Esophagus muscularis mucosa (tissue), 4 donors: ENCODE measurements around the gene PRSS33. TPM values are rescaled to one million over a fixed set of nuclear protein-coding genes. Genes with fewer than 3 reads are reported as not detected.

Source experiments
- DNase-seq: peaks from one replicate; pipeline ENCODE4 v3.0.0-alpha.2; 2017; ENCODE audit errors: extremely low spot score
- H3K27ac ChIP-seq, 4 donors: fragments of 200-600 bp; sonication (generic); replicated peaks in 1 of 4; 1 replicate in 3 of 4; 2 replicates in 1 of 4; pipeline ENCODE4 v1.5.1; 2016 to 2019; ENCODE audit warnings: mild to moderate bottlenecking in 1 of 4
- H3K27me3 ChIP-seq, 4 donors: fragments of 200-600 bp; sonication (generic); one replicate each; pipeline versions ENCODE4 v1.5.1 to v1.6.0; 2016 to 2019
- H3K36me3 ChIP-seq, 4 donors: fragments of 200-600 bp; sonication (generic); one replicate each; pipeline ENCODE4 v1.5.1; 2016 to 2019
- H3K4me1 ChIP-seq, 4 donors: fragments of 200-600 bp; sonication (generic); one replicate each; pipeline ENCODE4 v1.5.1; 2016 to 2019
- H3K4me3 ChIP-seq, 4 donors: fragments of 200-600 bp; sonication (generic); 1 replicate in 2 of 4; 2 replicates in 2 of 4; pipeline ENCODE4 v1.5.1; 2016 to 2019; ENCODE audit warnings: mild to moderate bottlenecking in 4 of 4, moderate library complexity in 1 of 4
- H3K9me3 ChIP-seq, 4 donors: fragments of 200-600 bp; sonication (generic); 1 replicate in 3 of 4; 2 replicates in 1 of 4; pipeline ENCODE4 v1.5.1; 2016 to 2019
- CTCF ChIP-seq, 3 experiments: fragments of 200-600 bp in 2 of 3; fragments of 450-650 bp in 1 of 3; sonication (generic) in 2 of 3; IDR thresholded peaks; one replicate each; pipeline ENCODE4 v1.5.1; 2017 to 2019; ENCODE audit warnings: antibody characterized with exemption in 3 of 3, mild to moderate bottlenecking in 2 of 3, moderate library complexity in 1 of 3
- EP300 ChIP-seq: sonication (generic); formaldehyde crosslinking; IDR thresholded peaks from one replicate; pipeline ENCODE4 v1.6.1; 2017; ENCODE audit warnings: antibody characterized with exemption
- POLR2A ChIP-seq: fragments of 450-650 bp; IDR thresholded peaks from one replicate; pipeline ENCODE4 v1.6.1; 2017; ENCODE audit warnings: antibody characterized with exemption, moderate library complexity, mild to moderate bottlenecking, low read depth
- POLR2AphosphoS5 ChIP-seq, 2 donors: sonication (generic); formaldehyde crosslinking; IDR thresholded peaks; one replicate each; pipeline ENCODE4 v1.6.1; 2017; ENCODE audit warnings: antibody characterized with exemption in 2 of 2
- WGBS: methylation state at CpG from one replicate; pipeline ENCODE4 v1.1.5; 2018; 5-methylcytosine and 5-hydroxymethylcytosine counted together
- intact Hi-C: fragments of 100-400 bp; cut with DNase I; formaldehyde crosslinking; loops from one replicate; pipeline ENCODE4 v1.15.1; 2023
- total RNA-seq, 4 donors: library from RNA; depleted of rRNA; stranded (reverse); fragments of >200 nt; gene quantifications; one replicate each; pipeline versions ENCODE4 v1.1.0 to v1.2.1, GENCODE V29; 2016

The PRSS33 gene
- not detected for total RNA-seq

- Histone ChIP-seq H3K27me3 (peaks cover 0 to 84% (median 31%) of the 10 kb centered on the region in 4 donors), H3K9me3 (no peaks in the 10 kb centered on the region), H3K36me3 (no peaks in the 10 kb centered on the region), H3K4me3 (no peak within 1 kb of the TSS), H3K27ac (no peak within 1 kb of the TSS), H3K4me1 (peaks cover 6 to 14% (median 12%) of the 10 kb centered on the region in 4 donors)
- TF ChIP-seq CTCF (IDR thresholded peaks at IDR 0.05) (no peak), EP300 (no peak), POLR2A (no peak), POLR2AphosphoS5 (IDR thresholded peaks at IDR 0.05) (no peak)
- WGBS = 43% methylated on average over 10 of the region's 10 CpGs
- intact Hi-C loops = no loop called here
- no peak for DNase-seq
Measured at GRCh38 chr16:2787406-2787805, at the start of gene PRSS33. Gene PRSS33, minus strand, starts transcription at chr16:2787560. Its CDS starts 1,013 bp downstream, at chr16:2786547.

GRCh38 chr16:2836646-2837508 is 49.5 kb upstream of the PRSS33 start:
- Histone ChIP-seq H3K9me3 (no peaks in the 10 kb centered on the region), H3K36me3 (no peaks in the 10 kb centered on the region), H3K27ac (peak overlapping the region in 1 of 4 donors; percentile 48), H3K27me3 (peaks cover 0 to 71% (median 2%) of the 10 kb centered on the region in 4 donors), H3K4me1 (peaks cover 4 to 14% (median 11%) of the 10 kb centered on the region in 4 donors), H3K4me3 (no peak overlapping the region)
- intact Hi-C loops = no loop called here
- DNase-seq = no peak
- TF ChIP-seq POLR2A (no peak), CTCF (IDR thresholded peaks at IDR 0.05) (no peak), EP300 (no peak), POLR2AphosphoS5 (IDR thresholded peaks at IDR 0.05) (no peak)
- 63% methylated on average over 13 of the region's 13 CpGs for WGBS

GRCh38 chr16:2835638-2836493 is 48.5 kb upstream of the PRSS33 start:
- H3K27me3 ChIP-seq = peaks cover 0 to 71% (median 2%) of the 10 kb centered on the region in 4 donors
- WGBS = 58% methylated on average over 21 of the region's 22 CpGs
- no peaks in the 10 kb centered on the region for H3K9me3 ChIP-seq
- TF ChIP-seq POLR2AphosphoS5 (IDR thresholded peaks at IDR 0.05) (peak in 1 of 2 donors; percentile 20), POLR2A (no peak)
- H3K4me1 ChIP-seq = peaks cover 0 to 9% (median 5%) of the 10 kb centered on the region in 4 donors
- H3K4me3 ChIP-seq = no peak overlapping the region
- no peaks in the 10 kb centered on the region for H3K36me3 ChIP-seq
- intact Hi-C loops = no loop called here
- no peak for DNase-seq
- H3K27ac ChIP-seq = peak overlapping the region in 1 of 4 donors; percentile 48

- H3K9me3 ChIP-seq = no peaks in the 10 kb centered on the region
- no peaks in the 10 kb centered on the region for H3K36me3 ChIP-seq
- no peak overlapping the region for H3K27ac ChIP-seq
- intact Hi-C loops = no loop called here
- WGBS = 78% methylated on average over 3 of the region's 3 CpGs
- no peak for TF ChIP-seq CTCF (IDR thresholded peaks at IDR 0.05)
- TF ChIP-seq POLR2AphosphoS5 (IDR thresholded peaks at IDR 0.05) = no peak
- no peak for TF ChIP-seq EP300
- TF ChIP-seq POLR2A = no peak
- H3K27me3 ChIP-seq = peaks cover 0 to 71% (median 2%) of the 10 kb centered on the region in 4 donors
- no peak overlapping the region for H3K4me3 ChIP-seq
- peaks cover 0 to 9% (median 7%) of the 10 kb centered on the region in 4 donors for H3K4me1 ChIP-seq
- no peak for DNase-seq
Measured at GRCh38 chr16:2834968-2835367, 47.6 kb upstream of the PRSS33 start.

- no peaks in the 10 kb centered on the region for H3K36me3 ChIP-seq
- H3K27ac ChIP-seq = no peak overlapping the region
- no peak for TF ChIP-seq POLR2A
- no peak for TF ChIP-seq CTCF (IDR thresholded peaks at IDR 0.05)
- no peak for TF ChIP-seq POLR2AphosphoS5 (IDR thresholded peaks at IDR 0.05)
- no peak for TF ChIP-seq EP300
- intact Hi-C loops = no loop called here
- peaks cover 0 to 11% (median 8%) of the 10 kb centered on the region in 4 donors for H3K4me1 ChIP-seq
- H3K4me3 ChIP-seq = no peak overlapping the region
- 67% methylated on average over 7 of the region's 7 CpGs for WGBS
- H3K27me3 ChIP-seq = peaks cover 0 to 71% (median 2%) of the 10 kb centered on the region in 4 donors
- no peaks in the 10 kb centered on the region for H3K9me3 ChIP-seq
- DNase-seq = no peak
Measured at GRCh38 chr16:2833776-2834175, 46.4 kb upstream of the PRSS33 start.
